NCI-H187 (cell line): Measurements from ENCODE around the gene GLP2R.

ENCODE experiments used
- DNase-seq, 2 experiments: peaks; one replicate each; lab custom pipeline; 2025; lab: John Stamatoyannopoulos, UW

Gene GLP2R

DNA sequence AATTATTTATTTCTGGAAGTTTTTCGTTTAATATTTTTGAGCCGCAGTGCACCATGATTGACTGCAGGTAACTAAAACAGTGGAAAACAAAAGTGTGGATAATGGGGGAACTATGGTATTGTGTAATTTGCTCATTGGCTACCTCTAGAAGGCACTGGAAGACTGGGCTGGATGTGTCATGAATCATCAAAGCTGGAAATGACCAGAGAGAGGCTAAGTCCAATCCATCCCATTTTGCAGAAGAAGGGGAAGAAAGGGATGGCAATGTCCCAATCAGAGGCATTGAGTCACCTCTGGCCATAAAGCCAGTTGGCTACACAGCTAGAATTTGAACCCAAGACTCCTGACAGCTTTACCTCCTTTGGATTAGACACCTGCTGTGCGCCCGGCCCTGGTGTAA, 29.3 kb downstream of the GLP2R start:
- DNase-seq = no peak

DNA sequence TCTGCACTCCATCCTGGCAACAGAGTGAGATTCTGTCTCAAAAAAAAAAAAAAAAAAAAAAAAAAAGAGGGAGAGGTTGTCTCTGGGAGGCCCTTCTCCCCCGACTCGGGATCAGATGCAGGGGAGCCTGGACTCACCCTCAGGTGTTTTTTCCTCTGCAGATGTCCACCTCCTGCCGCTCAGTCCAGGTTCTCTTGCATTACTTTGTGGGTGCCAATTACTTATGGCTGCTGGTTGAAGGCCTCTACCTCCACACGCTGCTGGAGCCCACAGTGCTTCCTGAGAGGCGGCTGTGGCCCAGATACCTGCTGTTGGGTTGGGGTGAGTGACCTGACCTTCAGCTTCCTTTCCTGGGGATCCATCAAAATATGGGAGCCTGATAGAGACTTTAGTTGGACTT, 34.1 kb downstream of the GLP2R start:
- no peak for DNase-seq

GRCh38 chr17:9860851-9861250, 35.1 kb downstream of the GLP2R start:
- no peak for DNase-seq

- no peak for DNase-seq
Observed at GRCh38 chr17:9862220-9862619, 36.5 kb downstream of the GLP2R start.

- DNase-seq = no peak
Observed at GRCh38 chr17:9862949-9863348, 37.2 kb downstream of the GLP2R start.

DNA sequence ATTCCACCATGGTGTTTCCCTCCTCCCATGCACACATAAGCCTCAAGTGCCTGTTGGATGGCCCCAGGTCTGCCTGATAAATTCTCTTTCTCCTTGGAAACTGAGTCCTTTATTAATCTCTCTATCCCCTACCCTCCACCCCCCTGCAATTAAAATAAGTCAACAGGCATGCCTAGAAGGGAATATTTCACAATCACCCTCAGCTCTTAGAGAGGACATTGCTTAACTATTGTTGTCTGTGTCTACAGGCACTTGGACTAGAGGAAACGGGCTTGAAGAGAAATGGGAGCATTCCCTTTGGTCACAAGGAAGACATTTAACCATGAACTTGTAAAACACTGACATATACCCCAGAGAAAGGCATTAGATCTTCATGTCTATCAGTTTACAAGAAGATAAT, 39.9 kb downstream of the GLP2R start:
- no peak for DNase-seq

DNA sequence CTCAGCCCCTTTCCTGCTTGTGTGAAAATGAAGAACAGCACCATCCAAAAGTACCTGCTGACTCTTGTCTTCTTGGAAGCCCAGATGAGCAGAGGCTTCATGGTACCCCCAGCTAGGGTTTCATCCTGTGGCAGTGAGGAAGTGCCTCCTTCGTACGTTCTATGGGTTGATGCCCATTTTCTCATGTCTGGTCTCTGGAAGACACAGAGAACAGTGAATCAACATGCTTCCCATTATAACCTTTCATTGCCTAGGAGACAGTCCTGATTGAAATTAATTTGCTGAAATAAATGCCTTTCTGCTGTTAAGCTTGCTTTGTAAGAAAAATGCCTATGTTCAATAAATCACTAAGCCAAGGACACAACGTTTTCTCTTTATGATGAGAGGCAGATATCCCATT, 42.8 kb downstream of the GLP2R start:
- no peak for DNase-seq

DNA sequence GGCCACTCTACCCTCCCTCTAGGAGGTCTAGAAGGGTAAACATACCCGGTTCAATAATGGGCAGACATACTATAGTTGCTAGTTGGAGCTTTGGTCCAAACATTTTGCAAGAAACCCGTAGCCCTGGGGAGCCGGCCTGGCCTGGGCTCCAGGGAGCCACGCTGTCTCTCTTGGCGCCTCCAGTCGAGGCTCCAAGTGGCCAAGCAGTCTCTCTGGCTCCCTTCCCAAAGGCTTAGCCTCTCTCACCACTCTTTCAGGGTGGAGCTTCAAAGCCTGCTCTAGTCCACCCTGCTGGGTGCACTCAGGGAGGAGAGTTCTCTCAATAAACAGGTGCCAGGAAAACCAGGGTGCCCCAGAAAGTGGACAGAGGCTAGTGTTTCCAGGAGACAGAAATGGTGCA, 47.1 kb downstream of the GLP2R start:
- DNase-seq = no peak

DNA sequence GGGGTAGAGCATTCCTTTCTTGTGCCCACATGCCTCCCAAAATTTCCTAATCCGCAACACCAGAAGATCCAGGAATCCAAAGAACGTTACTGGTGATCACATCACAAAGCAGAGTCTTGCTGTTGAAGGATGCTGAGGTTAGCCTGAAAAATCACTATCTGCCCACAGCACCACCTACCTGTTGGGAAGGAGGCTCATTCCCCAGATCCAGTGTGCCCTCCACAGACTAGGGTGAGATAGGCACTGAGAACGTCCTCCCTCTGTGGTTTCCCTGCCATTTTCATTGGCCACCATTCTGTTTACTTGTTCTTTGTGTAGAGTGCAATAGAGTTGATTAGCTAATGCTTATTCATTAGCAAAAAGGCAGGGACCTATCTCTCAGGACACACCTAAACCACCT, 49.0 kb downstream of the GLP2R start:
- no peak for DNase-seq

GRCh38 chr17:9875441-9875840, 49.7 kb downstream of the GLP2R start:
- DNase-seq = no peak

- DNase-seq = no peak
Observed at GRCh38 chr17:9878356-9878755, 52.6 kb downstream of the GLP2R start.

GRCh38 chr17:9878786-9879525, 53.2 kb downstream of the GLP2R start:
- no peak for DNase-seq

- no peak for DNase-seq
Observed at GRCh38 chr17:9880582-9880999, 54.9 kb downstream of the GLP2R start.

- DNase-seq = no peak
Observed at GRCh38 chr17:9883451-9883850, 57.7 kb downstream of the GLP2R start.

- no peak for DNase-seq
Observed at GRCh38 chr17:9886141-9886930, 60.6 kb downstream of the GLP2R start.

DNA sequence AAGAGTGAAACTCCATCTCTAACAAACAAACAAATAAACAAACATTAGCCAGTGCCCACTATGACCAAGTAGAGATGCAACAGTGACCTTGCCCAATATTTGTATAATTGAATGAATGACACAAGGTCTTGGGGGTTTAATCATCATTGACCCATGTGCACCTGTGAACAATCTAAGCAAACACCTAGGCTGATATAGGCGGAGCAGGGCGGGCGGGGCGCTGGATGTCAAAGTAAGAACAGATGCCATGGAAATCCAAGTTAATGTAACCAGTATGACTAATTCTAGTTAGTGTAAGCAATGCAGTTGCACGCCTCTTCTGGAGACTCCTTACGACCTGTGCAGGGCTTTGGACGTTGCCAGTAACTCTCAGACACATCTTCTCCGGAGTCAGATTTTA, 61.8 kb downstream of the GLP2R start:
- DNase-seq = no peak

DNA sequence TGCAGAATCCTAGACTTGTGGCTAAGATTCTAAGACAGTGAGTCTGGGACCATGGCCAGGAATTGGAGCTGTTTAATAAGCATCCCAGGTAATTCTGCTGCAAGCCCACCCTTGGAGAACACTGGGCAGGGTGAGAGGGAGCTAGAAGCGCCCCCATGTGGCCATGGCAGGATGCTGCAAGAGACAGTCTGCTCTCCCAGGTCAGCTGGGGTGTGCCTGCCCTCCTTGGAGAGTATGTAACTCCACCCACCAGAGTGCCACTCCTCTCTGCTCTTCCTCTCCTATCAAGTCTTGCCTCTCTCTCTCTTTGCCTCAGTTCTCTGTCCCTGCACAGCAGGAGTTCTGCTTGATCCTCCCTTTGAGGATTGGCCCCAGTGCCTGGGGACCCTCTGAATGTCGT, 64.4 kb downstream of the GLP2R start:
- no peak for DNase-seq

DNA sequence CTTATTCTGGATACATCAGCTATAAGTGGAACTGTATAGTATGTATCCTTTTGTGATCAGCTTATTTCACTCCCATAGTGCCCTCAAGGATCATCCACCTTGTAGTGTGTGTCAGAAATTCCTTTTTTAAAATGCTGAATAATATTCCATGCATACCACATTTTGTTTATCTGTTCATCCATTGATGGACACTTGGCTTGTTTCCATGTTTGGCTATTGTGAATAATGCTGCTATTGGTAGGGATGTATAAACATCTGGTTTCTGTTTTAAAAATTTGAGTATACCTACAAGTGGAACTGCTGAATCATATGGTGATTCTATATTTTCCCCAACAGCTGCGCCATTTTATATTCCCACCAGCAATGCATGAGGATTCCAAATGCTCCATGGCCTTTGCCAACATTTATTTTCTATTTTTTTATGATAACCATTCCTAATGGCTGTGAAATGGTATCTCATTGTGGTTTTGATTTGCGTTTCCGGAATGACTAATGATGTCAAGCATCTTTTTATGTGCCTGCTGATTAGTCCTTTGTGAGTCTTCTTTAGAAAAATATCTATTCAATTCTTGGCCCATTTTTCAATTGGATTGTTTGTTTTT, 67.8 kb downstream of the GLP2R start:
- no peak for DNase-seq

- DNase-seq = no peak
Observed at GRCh38 chr17:9894231-9894630, 68.5 kb downstream of the GLP2R start.

DNA sequence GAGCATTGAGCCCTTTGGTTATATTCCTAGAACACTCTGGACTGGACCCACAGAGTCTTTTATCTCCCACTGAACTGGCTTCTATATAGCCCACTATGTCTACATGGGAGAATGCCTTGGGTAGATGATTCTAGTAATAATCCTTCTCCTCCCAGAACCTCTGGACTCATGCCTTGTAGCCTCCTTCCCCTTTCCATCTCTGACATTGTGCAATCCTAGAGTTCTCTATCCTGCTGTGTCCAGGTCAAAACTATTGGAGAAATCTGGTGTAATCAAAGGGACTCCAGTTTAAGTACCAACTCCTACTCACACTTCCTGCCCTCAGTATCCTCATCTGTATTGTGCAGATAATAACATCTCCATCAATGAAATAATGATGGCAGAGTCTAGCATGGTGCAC, 70.2 kb downstream of the GLP2R start:
- DNase-seq = no peak

- no peak for DNase-seq
Observed at GRCh38 chr17:9897372-9897968, 71.7 kb downstream of the GLP2R start.

GRCh38 chr17:9898812-9899211, 73.1 kb downstream of the GLP2R start:
- no peak for DNase-seq
